H1 (cell line): Measurements from ENCODE around the gene NDUFS3. TPM values are rescaled to one million over a fixed set of nuclear protein-coding genes. Genes with fewer than 3 reads are reported as not detected.

ENCODE experiments used
- CTCF ChIA-PET: fragments of 300-600 bp; sonication (Branson Sonifier 250); formaldehyde crosslinking; loops from one replicate; lab custom pipeline; 2021; ENCODE audit not compliant: partially characterized antibody; lab: Charles Lee
- POLR2A ChIA-PET: fragments of 300-600 bp; sonication (Branson Sonifier 250); formaldehyde crosslinking; loops from one replicate; lab custom pipeline; 2021; ENCODE audit warnings: inconsistent platforms; ENCODE audit not compliant: partially characterized antibody; lab: Charles Lee
- DNase-seq, 2 experiments: peaks; one replicate each; pipeline versions ENCODE4 v3.0.0 to v3.0.0-alpha.2; 2010 to 2022; ENCODE audit warnings: low spot score in 2 of 2, low read depth in 1 of 2, mixed read lengths in 1 of 2
- FAIRE-seq: peaks from 2 replicates; lab custom pipeline; 2011; peaks lifted over from hg19 to GRCh38; lab: Jason Lieb, UNC
- H2AFZ ChIP-seq: 2 replicates; pipeline ENCODE4 v1.8.1; 2012; ENCODE audit warnings: low read length, inconsistent platforms
- H2AK5ac ChIP-seq: 2 replicates; pipeline ENCODE4 v1.6.1; 2013; ENCODE audit warnings: low read depth, low read length
- H2BK120ac ChIP-seq: replicated peaks from 2 replicates; pipeline ENCODE3; 2013; ENCODE audit warnings: low read depth, low read length, inconsistent platforms
- H2BK12ac ChIP-seq: 2 replicates; pipeline ENCODE4 v1.6.1; 2013; ENCODE audit warnings: low read depth, low read length
- H2BK15ac ChIP-seq: 2 replicates; pipeline ENCODE4 v1.6.1; 2013; ENCODE audit warnings: low read length
- H2BK20ac ChIP-seq: 2 replicates; pipeline ENCODE4 v1.6.1; 2013; ENCODE audit warnings: low read length
- H2BK5ac ChIP-seq: 2 replicates; pipeline ENCODE4 v1.6.1; 2013; ENCODE audit warnings: low read depth, low read length
- H3K14ac ChIP-seq: 2 replicates; pipeline ENCODE4 v1.6.1; 2013; ENCODE audit warnings: inconsistent platforms; ENCODE audit not compliant: insufficient read length
- H3K18ac ChIP-seq: 2 replicates; pipeline ENCODE4 v1.6.1; 2013; ENCODE audit warnings: low read length; ENCODE audit errors: extremely low read depth
- H3K23ac ChIP-seq: 2 replicates; pipeline ENCODE4 v1.6.1; 2013; ENCODE audit warnings: inconsistent platforms; ENCODE audit not compliant: insufficient read length
- H3K23me2 ChIP-seq: 2 replicates; pipeline ENCODE4 v1.6.1; 2013; ENCODE audit warnings: low read depth, low read length
- H3K27ac ChIP-seq: 2 replicates; pipeline ENCODE4 v1.6.1; 2011; ENCODE audit warnings: low read depth, low read length, inconsistent platforms
- H3K27me3 ChIP-seq, 4 experiments: replicated peaks in 1 of 4; 1 replicate in 1 of 4; 2 replicates in 3 of 4; pipeline versions ENCODE4 v1.6.1 to v1.8.1; 2011 to 2013; ENCODE audit warnings: low read length in 3 of 4, mild to moderate bottlenecking in 3 of 4, inconsistent platforms in 2 of 4, mixed read lengths in 2 of 4, moderate library complexity in 1 of 4; ENCODE audit not compliant: control insufficient read depth in 3 of 4, insufficient read depth in 3 of 4; ENCODE audit errors: extremely low read depth in 1 of 4
- H3K36me3 ChIP-seq, 4 experiments: 2 replicates each; pipeline versions ENCODE4 v1.6.1 to v1.8.1; 2011 to 2013; ENCODE audit warnings: mild to moderate bottlenecking in 4 of 4, low read length in 3 of 4, moderate library complexity in 2 of 4, control low read depth in 1 of 4, inconsistent platforms in 1 of 4; ENCODE audit not compliant: insufficient read depth in 4 of 4, control insufficient read depth in 2 of 4
- H3K4ac ChIP-seq: replicated peaks from 2 replicates; pipeline ENCODE3; 2013; ENCODE audit warnings: low read length, low read depth, mixed read lengths, inconsistent platforms; ENCODE audit not compliant: insufficient read length
- H3K4me1 ChIP-seq, 4 experiments: replicated peaks in 1 of 4; 1 replicate in 1 of 4; 2 replicates in 3 of 4; pipeline versions ENCODE4 v1.6.1 to v1.8.1; 2011 to 2013; ENCODE audit warnings: low read length in 3 of 4, inconsistent platforms in 2 of 4, mixed read lengths in 1 of 4; ENCODE audit not compliant: insufficient read depth in 4 of 4, control insufficient read depth in 3 of 4
- H3K4me2 ChIP-seq, 2 experiments: 2 replicates each; pipeline versions ENCODE4 v1.6.1 to v1.8.1; 2011 to 2013; ENCODE audit warnings: low read depth in 2 of 2, low read length in 2 of 2, control low read depth in 1 of 2, inconsistent platforms in 1 of 2, mild to moderate bottlenecking in 1 of 2; ENCODE audit not compliant: insufficient read depth in 1 of 2
- H3K4me3 ChIP-seq, 4 experiments: fragments of 200-600, 300-600 bp in 1 of 4; sonication (generic), shearing (Covaris generic), sonication (Bioruptor Twin) in 1 of 4; 2 replicates each; pipeline versions ENCODE4 v1.5.1 to v1.8.1; 2011 to 2016; ENCODE audit warnings: low read length in 4 of 4, low read depth in 3 of 4, control low read depth in 2 of 4, inconsistent platforms in 2 of 4, mild to moderate bottlenecking in 2 of 4, mixed read lengths in 1 of 4, moderate library complexity in 1 of 4; ENCODE audit not compliant: insufficient read depth in 2 of 4; ENCODE audit errors: extremely low read depth in 1 of 4
- H3K56ac ChIP-seq: replicated peaks from 2 replicates; pipeline ENCODE3; 2013; ENCODE audit warnings: low read depth, mild to moderate bottlenecking, mixed read lengths, low read length, inconsistent platforms; ENCODE audit not compliant: insufficient read length
- H3K79me1 ChIP-seq: 2 replicates; pipeline ENCODE4 v1.6.1; 2013; ENCODE audit warnings: low read depth, low read length, control low read depth
- H3K79me2 ChIP-seq, 2 experiments: 2 replicates each; pipeline versions ENCODE4 v1.6.1 to v1.8.1; 2012 to 2013; ENCODE audit warnings: low read length in 2 of 2, mild to moderate bottlenecking in 2 of 2, inconsistent platforms in 1 of 2; ENCODE audit not compliant: insufficient read depth in 2 of 2, control insufficient read depth in 1 of 2
- H3K9ac ChIP-seq, 4 experiments: replicated peaks in 1 of 4; 1 replicate in 1 of 4; 2 replicates in 3 of 4; pipeline versions ENCODE4 v1.6.1 to v1.8.1; 2011 to 2013; ENCODE audit warnings: low read depth in 3 of 4, low read length in 3 of 4, control low read depth in 2 of 4, mild to moderate bottlenecking in 2 of 4, moderate library complexity in 2 of 4, inconsistent platforms in 1 of 4; ENCODE audit errors: extremely low read depth in 1 of 4
- H3K9me3 ChIP-seq, 2 experiments: 2 replicates each; pipeline versions ENCODE4 v1.6.1 to v1.8.1; 2012 to 2013; ENCODE audit warnings: mild to moderate bottlenecking in 2 of 2, moderate library complexity in 2 of 2, control low read depth in 1 of 2, inconsistent platforms in 1 of 2, low read depth in 1 of 2, low read length in 1 of 2, mixed read lengths in 1 of 2; ENCODE audit not compliant: insufficient read depth in 2 of 2
- H4K20me1 ChIP-seq, 2 experiments: replicated peaks in 1 of 2; 2 replicates each; pipeline versions ENCODE3 to v1.8.1; 2011 to 2013; ENCODE audit warnings: inconsistent platforms in 2 of 2, low read length in 2 of 2, mild to moderate bottlenecking in 1 of 2; ENCODE audit not compliant: insufficient read depth in 2 of 2, control insufficient read depth in 1 of 2
- H4K5ac ChIP-seq: 2 replicates; pipeline ENCODE4 v1.6.1; 2013; ENCODE audit warnings: low read length, low read depth, mixed read lengths, inconsistent platforms; ENCODE audit not compliant: insufficient read length
- H4K8ac ChIP-seq: 2 replicates; pipeline ENCODE4 v1.8.0; 2013; ENCODE audit warnings: mild to moderate bottlenecking, moderate library complexity, low read length, inconsistent platforms; ENCODE audit not compliant: insufficient read depth; ENCODE audit errors: extremely low read depth
- H4K91ac ChIP-seq: replicated peaks from 2 replicates; pipeline ENCODE3; 2013; ENCODE audit warnings: low read length, mixed read lengths, inconsistent platforms; ENCODE audit not compliant: insufficient read length
- KDM1A ChIP-seq: fragments of 200-600, 300-600 bp; sonication (generic); IDR thresholded peaks from 2 replicates; pipeline ENCODE4 v1.7.1; 2016; ENCODE audit warnings: mild to moderate bottlenecking, low read length, borderline replicate concordance
- POLR2AphosphoS5 ChIP-seq: IDR thresholded peaks from 2 replicates; pipeline ENCODE4 v1.6.1; 2011; ENCODE audit warnings: low read depth, low read length
- WGBS, 2 experiments: shearing (Covaris generic) in 1 of 2; methylation state at CpG; one replicate each; pipeline versions ENCODE4 v1.1.6 to v1.1.7; 2013 to 2015; ENCODE audit warnings: low lambda C conversion rate in 2 of 2, mixed read lengths in 2 of 2, inconsistent platforms in 1 of 2, low coverage in 1 of 2, missing lambda C conversion rate in 1 of 2; ENCODE audit not compliant: insufficient replicate concordance in 2 of 2, insufficient coverage in 1 of 2, insufficient read length in 1 of 2; ENCODE audit errors: extremely low coverage in 1 of 2, missing lambda C conversion rate in 1 of 2; 5-methylcytosine and 5-hydroxymethylcytosine counted together
- polyA plus RNA-seq, 7 experiments: library from polyadenylated mRNA; depleted of rRNA in 3 of 7; stranded (reverse) in 5 of 7; unstranded in 2 of 7; fragments of >200 nt in 5 of 7; fragments of 200-250 nt in 2 of 7; gene quantifications; 1 replicate in 5 of 7; 2 replicates in 1 of 7; 4 replicates in 1 of 7; pipeline versions ENCODE4 v1.2.1 to v1.2.3, GENCODE V29; 2011 to 2013; ENCODE audit warnings: missing spikeins in 2 of 7, mixed read lengths in 2 of 7
- total RNA-seq: library from RNA; stranded (reverse); fragmentation: NEBNext Ultra II Directional; extraction: Animal tissue kit (Norgen Biotek cat#: 25700); gene quantifications from 2 replicates; pipeline ENCODE4 v1.2.1, GENCODE V29; 2021

NDUFS3 gene
- total and polyA plus RNA-seq, 2 of the 8 experiments (the other 6 are each of a cell fraction or from before 2014, with no cell fraction given), result 135 to 241 TPM

- H3K4me1 ChIP-seq, result peaks cover 0 to 3% (median 1%) of the 10 kb centered on the region in 4 experiments; a peak in 1 of 7 replicates
- H3K4me2 ChIP-seq, result peak overlapping the region; percentile 60 to 77
- peaks cover under 1 to 12% (median 2%) of the 10 kb centered on the region in 4 experiments; a peak in 3 of 8 replicates for H3K36me3 ChIP-seq
- peaks cover 3% of the 10 kb centered on the region; the same call in 1 of the 2 replicates for H3K79me1 ChIP-seq
- peak overlapping the region; percentile 53; the same call in 1 of the 2 replicates for H3K27ac ChIP-seq
- H3K56ac ChIP-seq, result no peak overlapping the region
- H3K18ac ChIP-seq, result peak overlapping the region; percentile 97
- no peaks in the 10 kb centered on the region for H3K9me3 ChIP-seq
- no peak overlapping the region for H3K14ac ChIP-seq
- H3K27me3 ChIP-seq, result no peaks in the 10 kb centered on the region
- TF ChIP-seq POLR2AphosphoS5, result no peak
- 0 out of 2 replicates have a peak, but pooled peaks have one; percentile 60 for TF ChIP-seq KDM1A
- H2BK120ac ChIP-seq, result no peak overlapping the region
- ChIA-PET CTCF (interaction anchor here (0.6 to 1.0 kb wide), 6 partner anchors 10 to 896 kb away, joined by 3 to 6 read pairs (median 4); partner anchors contain the start of gene CELF1), POLR2A (interaction anchor here (0.6 to 6.6 kb wide), 16 partner anchors 8 to 81 kb away, joined by 3 to 83 read pairs (median 6); partner anchors contain the start of genes C1QTNF4, CELF1, FAM180B and KBTBD4)
- FAIRE-seq (no peak), DNase-seq (no peak)
- peak overlapping the region; percentile 44 to 96 (median 95) for H3K4me3 ChIP-seq
- H2AFZ ChIP-seq, result no peak overlapping the region
- H2BK5ac ChIP-seq, result peak overlapping the region; percentile 78; the same call in 1 of the 2 replicates
- peaks cover 3% of the 10 kb centered on the region; the same call in 1 of the 2 replicates for H3K23me2 ChIP-seq
- peak overlapping the region; percentile 67 for H4K5ac ChIP-seq
- H2BK15ac ChIP-seq, result no peak overlapping the region
- no peak overlapping the region for H3K4ac ChIP-seq
- 0 out of 2 replicates have a peak overlapping the region, but pooled peaks have one; percentile 60 for H2BK12ac ChIP-seq
- 29% methylated on average over 17 of the region's 17 CpGs; no CpG with 5 or more reads in 1 of the 2 experiments for WGBS, 2 experiments
- peak overlapping the region; percentile 84; the same call in 1 of the 2 replicates for H4K8ac ChIP-seq
- H3K9ac ChIP-seq, result peak overlapping the region; percentile 90 to 96 (median 94)
- H4K91ac ChIP-seq, result peak overlapping the region; percentile 8
- no peak overlapping the region for H2AK5ac ChIP-seq
- no peak overlapping the region for H3K23ac ChIP-seq
- H2BK20ac ChIP-seq, result no peak overlapping the region
- peaks cover 0 to 4% of the 10 kb centered on the region in 2 experiments for H4K20me1 ChIP-seq
- peaks cover 0 to 13% of the 10 kb centered on the region in 2 experiments; a peak in 2 of 4 replicates for H3K79me2 ChIP-seq
Measured at GRCh38 chr11:47566149-47566698, 12.7 kb upstream of the NDUFS3 start.
